CD4-positive, alpha-beta T cell (primary cell): Measurements from ENCODE around the gene ADARB2. TPM values are rescaled to one million over a fixed set of nuclear protein-coding genes. Genes with fewer than 3 reads are reported as not detected.

Experiments
- ATAC-seq: fragments of 200-7000 bp; cut with Tn5 transposase; one replicate; pipeline ENCODE4 v1.10.0; 2022; ENCODE audit warnings: mild to moderate bottlenecking; ENCODE audit not compliant: poor library complexity
- CTCF ChIA-PET: fragments of 350-600 bp; sonication (Branson Sonifier 250); formaldehyde crosslinking; loops from one replicate; lab custom pipeline; 2021; ENCODE audit warnings: antibody characterized with exemption, inconsistent platforms; lab: Charles Lee
- POLR2A ChIA-PET: fragments of 350-600 bp; sonication (Branson Sonifier 250); formaldehyde crosslinking; loops from one replicate; lab custom pipeline; 2021; ENCODE audit warnings: antibody characterized with exemption, inconsistent platforms; lab: Charles Lee
- DNase-seq, 14 experiments: peaks; one replicate each; pipeline ENCODE4 v3.0.0-alpha.2; 2013 to 2020; ENCODE audit warnings: mixed read lengths in 2 of 14
- H3K27ac ChIP-seq, 2 donors: one replicate each; pipeline versions ENCODE4 v1.5.1 to v1.7.0; 2013; ENCODE audit warnings: low read length in 2 of 2, low read depth in 1 of 2, mild to moderate bottlenecking in 1 of 2
- H3K27me3 ChIP-seq, 2 experiments: 1 replicate in 1 of 2; 2 replicates in 1 of 2; pipeline versions ENCODE4 v1.6.1 to v1.7.0; 2013; ENCODE audit warnings: low read length in 2 of 2, control low read depth in 1 of 2, mild to moderate bottlenecking in 1 of 2, moderate library complexity in 1 of 2; ENCODE audit not compliant: insufficient read depth in 2 of 2, control insufficient read depth in 1 of 2
- H3K36me3 ChIP-seq: one replicate; pipeline ENCODE4 v1.6.1; 2013; ENCODE audit warnings: low read length, control low read depth; ENCODE audit not compliant: insufficient read depth
- H3K4me1 ChIP-seq: one replicate; pipeline ENCODE4 v1.6.1; 2013; ENCODE audit warnings: low read length, control low read depth; ENCODE audit not compliant: insufficient read depth
- H3K4me3 ChIP-seq: one replicate; pipeline ENCODE4 v1.5.1; 2013; ENCODE audit warnings: mild to moderate bottlenecking, low read length, moderate library complexity
- H3K9me3 ChIP-seq, 2 experiments: 1 replicate in 1 of 2; 2 replicates in 1 of 2; pipeline versions ENCODE4 v1.6.1 to v1.7.0; 2013; ENCODE audit warnings: low read length in 2 of 2, mild to moderate bottlenecking in 2 of 2, control low read depth in 1 of 2, moderate library complexity in 1 of 2; ENCODE audit not compliant: control insufficient read depth in 1 of 2, insufficient read depth in 1 of 2
- H3K27ac Mint-ChIP-seq: one replicate; pipeline ENCODE4 v1.8.0; 2020; ENCODE audit warnings: mixed read lengths
- H3K27me3 Mint-ChIP-seq: one replicate; pipeline ENCODE4 v1.8.0; 2021; ENCODE audit warnings: mixed read lengths
- H3K36me3 Mint-ChIP-seq: one replicate; pipeline ENCODE4 v1.8.0; 2021; ENCODE audit warnings: low read depth, mixed read lengths
- H3K4me1 Mint-ChIP-seq: one replicate; pipeline ENCODE4 v1.8.0; 2021; ENCODE audit warnings: low read depth, mixed read lengths
- H3K4me3 Mint-ChIP-seq: one replicate; pipeline ENCODE4 v1.8.0; 2020; ENCODE audit warnings: mild to moderate bottlenecking, mixed read lengths
- H3K9me3 Mint-ChIP-seq: one replicate; pipeline ENCODE4 v1.8.0; 2020; ENCODE audit warnings: mixed read lengths
- CTCF ChIP-seq: fragments of 200-600 bp; IDR thresholded peaks from one replicate; pipeline ENCODE4 v1.8.0; 2022; ENCODE audit warnings: antibody characterized with exemption, mild to moderate bottlenecking
- intact Hi-C, 2 experiments: fragments of 100-400 bp; cut with DNase I in 1 of 2; cut with micrococcal nuclease in 1 of 2; formaldehyde crosslinking; loops; one replicate each; pipeline versions ENCODE4 v1.15.1 to v1.9.0; 2023 to 2025; cut with DNase I, micrococcal nuclease
- total RNA-seq, 174 experiments: library from RNA in 2 of 174; stranded (reverse) in 2 of 174; gene quantifications; one replicate each; pipeline ENCODE4 v1.2.3 and lab custom pipeline; 2021 to 2026

Gene ADARB2
- total RNA-seq, 2 experiments from 2014 or later = 0.14 TPM; not detected in 1

GRCh38 chr10:1128649-1129048 is 608.7 kb downstream of the ADARB2 start:
- Histone ChIP-seq H3K4me1 (no peaks in the 10 kb centered on the region), H3K9me3 (no peaks in the 10 kb centered on the region), H3K4me3 (no peak overlapping the region), H3K36me3 (peaks cover 73% of the 10 kb centered on the region), H3K27ac (no peak overlapping the region), H3K27me3 (no peaks in the 10 kb centered on the region)
- H3K4me1 Mint-ChIP-seq = peaks cover 20% of the 10 kb centered on the region
- ATAC-seq (no peak), DNase-seq (no peak)
- H3K27ac Mint-ChIP-seq = no peak overlapping the region
- no peaks in the 10 kb centered on the region for H3K27me3 Mint-ChIP-seq
- H3K9me3 Mint-ChIP-seq = no peaks in the 10 kb centered on the region
- ChIA-PET POLR2A (no interaction called here), CTCF (no interaction called here)
- intact Hi-C loops = no loop called here
- no peak for TF ChIP-seq CTCF
- H3K4me3 Mint-ChIP-seq = no peak overlapping the region
- H3K36me3 Mint-ChIP-seq = peaks cover 89% of the 10 kb centered on the region

- no peak overlapping the region for H3K27ac Mint-ChIP-seq
- H3K27me3 Mint-ChIP-seq = no peaks in the 10 kb centered on the region
- intact Hi-C loops = no loop called here
- Histone ChIP-seq H3K27ac (no peak overlapping the region), H3K36me3 (peaks cover 78% of the 10 kb centered on the region), H3K27me3 (no peaks in the 10 kb centered on the region), H3K9me3 (no peaks in the 10 kb centered on the region), H3K4me1 (no peaks in the 10 kb centered on the region), H3K4me3 (no peak overlapping the region)
- no peak overlapping the region for H3K4me3 Mint-ChIP-seq
- CTCF ChIA-PET = no interaction called here
- H3K4me1 Mint-ChIP-seq = peaks cover 21% of the 10 kb centered on the region
- ATAC-seq (no peak), DNase-seq (no peak)
- TF ChIP-seq CTCF = no peak
- POLR2A ChIA-PET = no interaction called here
- no peaks in the 10 kb centered on the region for H3K9me3 Mint-ChIP-seq
- peaks cover 94% of the 10 kb centered on the region for H3K36me3 Mint-ChIP-seq
Observed at GRCh38 chr10:1128115-1128514, 609.2 kb downstream of the ADARB2 start.

GRCh38 chr10:1127629-1128028 is 609.7 kb downstream of the ADARB2 start:
- H3K4me1 Mint-ChIP-seq = peaks cover 21% of the 10 kb centered on the region
- Histone ChIP-seq H3K9me3 (no peaks in the 10 kb centered on the region), H3K4me1 (peaks cover under 1% of the 10 kb centered on the region), H3K27me3 (no peaks in the 10 kb centered on the region), H3K36me3 (peaks cover 82% of the 10 kb centered on the region), H3K4me3 (no peak overlapping the region), H3K27ac (no peak overlapping the region)
- DNase-seq = no peak
- peaks cover 97% of the 10 kb centered on the region for H3K36me3 Mint-ChIP-seq
- no peaks in the 10 kb centered on the region for H3K27me3 Mint-ChIP-seq
- no peak for ATAC-seq
- no peak overlapping the region for H3K27ac Mint-ChIP-seq
- intact Hi-C loops = no loop called here
- H3K4me3 Mint-ChIP-seq = no peak overlapping the region
- TF ChIP-seq CTCF = no peak
- CTCF ChIA-PET = no interaction called here
- POLR2A ChIA-PET = no interaction called here
- H3K9me3 Mint-ChIP-seq = no peaks in the 10 kb centered on the region
